HEK293 (cell line): ENCODE data around the gene MGMT.

Experiments used
- ATF2 ChIP-seq: fragments of 450-650 bp; formaldehyde crosslinking; IDR thresholded peaks from 2 replicates; pipeline ENCODE4 v1.5.1; 2016; ENCODE audit warnings: missing biosample characterization, missing genetic modification characterization, low read depth
- TCF7L2 ChIP-seq: IDR thresholded peaks from 2 replicates; pipeline ENCODE4 v1.6.1; 2011; ENCODE audit warnings: low read depth, mild to moderate bottlenecking, inconsistent platforms, low read length, moderate library complexity, borderline replicate concordance
- TF ChIP-seq, protein P1 (sequence below): fragments of 450-650 bp; formaldehyde crosslinking; IDR thresholded peaks from 2 replicates; pipeline ENCODE4 v1.5.1; 2016; ENCODE audit warnings: missing biosample characterization, missing genetic modification characterization
- TF ChIP-seq, protein P2 (sequence below): fragments of 450-650 bp; formaldehyde crosslinking; IDR thresholded peaks from 2 replicates; pipeline ENCODE4 v1.5.1; 2016; ENCODE audit warnings: missing biosample characterization, missing genetic modification characterization, borderline replicate concordance
- TF ChIP-seq, protein P3 (sequence below): sonication (generic); formaldehyde crosslinking; IDR thresholded peaks from 2 replicates; pipeline ENCODE4 v1.8.1; 2022; ENCODE audit warnings: mild to moderate bottlenecking, moderate library complexity, missing genetic modification reagents

- TF ChIP-seq TCF7L2, result no peak
- TF ChIP-seq, protein P1, sequence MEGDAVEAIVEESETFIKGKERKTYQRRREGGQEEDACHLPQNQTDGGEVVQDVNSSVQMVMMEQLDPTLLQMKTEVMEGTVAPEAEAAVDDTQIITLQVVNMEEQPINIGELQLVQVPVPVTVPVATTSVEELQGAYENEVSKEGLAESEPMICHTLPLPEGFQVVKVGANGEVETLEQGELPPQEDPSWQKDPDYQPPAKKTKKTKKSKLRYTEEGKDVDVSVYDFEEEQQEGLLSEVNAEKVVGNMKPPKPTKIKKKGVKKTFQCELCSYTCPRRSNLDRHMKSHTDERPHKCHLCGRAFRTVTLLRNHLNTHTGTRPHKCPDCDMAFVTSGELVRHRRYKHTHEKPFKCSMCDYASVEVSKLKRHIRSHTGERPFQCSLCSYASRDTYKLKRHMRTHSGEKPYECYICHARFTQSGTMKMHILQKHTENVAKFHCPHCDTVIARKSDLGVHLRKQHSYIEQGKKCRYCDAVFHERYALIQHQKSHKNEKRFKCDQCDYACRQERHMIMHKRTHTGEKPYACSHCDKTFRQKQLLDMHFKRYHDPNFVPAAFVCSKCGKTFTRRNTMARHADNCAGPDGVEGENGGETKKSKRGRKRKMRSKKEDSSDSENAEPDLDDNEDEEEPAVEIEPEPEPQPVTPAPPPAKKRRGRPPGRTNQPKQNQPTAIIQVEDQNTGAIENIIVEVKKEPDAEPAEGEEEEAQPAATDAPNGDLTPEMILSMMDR, result no peak
- TF ChIP-seq ATF2 (tag by site-specific recombination), result no peak
- TF ChIP-seq, protein P2, sequence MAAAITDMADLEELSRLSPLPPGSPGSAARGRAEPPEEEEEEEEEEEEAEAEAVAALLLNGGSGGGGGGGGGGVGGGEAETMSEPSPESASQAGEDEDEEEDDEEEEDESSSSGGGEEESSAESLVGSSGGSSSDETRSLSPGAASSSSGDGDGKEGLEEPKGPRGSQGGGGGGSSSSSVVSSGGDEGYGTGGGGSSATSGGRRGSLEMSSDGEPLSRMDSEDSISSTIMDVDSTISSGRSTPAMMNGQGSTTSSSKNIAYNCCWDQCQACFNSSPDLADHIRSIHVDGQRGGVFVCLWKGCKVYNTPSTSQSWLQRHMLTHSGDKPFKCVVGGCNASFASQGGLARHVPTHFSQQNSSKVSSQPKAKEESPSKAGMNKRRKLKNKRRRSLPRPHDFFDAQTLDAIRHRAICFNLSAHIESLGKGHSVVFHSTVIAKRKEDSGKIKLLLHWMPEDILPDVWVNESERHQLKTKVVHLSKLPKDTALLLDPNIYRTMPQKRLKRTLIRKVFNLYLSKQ, result no peak
- TF ChIP-seq, protein P3, sequence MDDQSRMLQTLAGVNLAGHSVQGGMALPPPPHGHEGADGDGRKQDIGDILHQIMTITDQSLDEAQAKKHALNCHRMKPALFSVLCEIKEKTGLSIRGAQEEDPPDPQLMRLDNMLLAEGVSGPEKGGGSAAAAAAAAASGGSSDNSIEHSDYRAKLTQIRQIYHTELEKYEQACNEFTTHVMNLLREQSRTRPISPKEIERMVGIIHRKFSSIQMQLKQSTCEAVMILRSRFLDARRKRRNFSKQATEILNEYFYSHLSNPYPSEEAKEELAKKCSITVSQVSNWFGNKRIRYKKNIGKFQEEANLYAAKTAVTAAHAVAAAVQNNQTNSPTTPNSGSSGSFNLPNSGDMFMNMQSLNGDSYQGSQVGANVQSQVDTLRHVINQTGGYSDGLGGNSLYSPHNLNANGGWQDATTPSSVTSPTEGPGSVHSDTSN, result no peak
These were observed 85.1 kb downstream of the MGMT start for GRCh38 chr10:129552119-129552518.
